ENCODE results near the gene CNOT1.

DNA sequence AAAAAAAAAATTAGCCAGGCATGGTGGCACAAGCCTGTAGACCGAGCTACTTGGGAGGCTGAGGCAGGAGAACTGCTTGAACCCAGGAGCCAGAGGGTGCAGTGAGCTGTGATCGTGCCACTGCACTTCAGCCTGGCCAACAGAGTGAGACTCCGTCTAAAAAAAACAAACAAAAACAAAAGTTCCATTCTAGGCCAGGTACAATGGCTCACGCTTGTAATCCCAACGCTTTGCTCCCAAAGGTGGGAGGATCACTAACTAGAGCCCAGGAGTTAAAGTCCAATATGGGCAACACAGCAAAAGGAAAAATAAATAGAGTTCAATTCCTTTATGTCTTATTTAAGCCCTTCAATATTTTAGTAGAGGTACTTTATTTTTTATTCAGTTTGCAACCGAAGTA lies 47.5 kb downstream of the CNOT1 start:
- no peak for TF ChIP-seq EZH2 (IDR thresholded peaks at IDR 0.05; ENCODE audit: low read length)
- TF ChIP-seq, protein P1, sequence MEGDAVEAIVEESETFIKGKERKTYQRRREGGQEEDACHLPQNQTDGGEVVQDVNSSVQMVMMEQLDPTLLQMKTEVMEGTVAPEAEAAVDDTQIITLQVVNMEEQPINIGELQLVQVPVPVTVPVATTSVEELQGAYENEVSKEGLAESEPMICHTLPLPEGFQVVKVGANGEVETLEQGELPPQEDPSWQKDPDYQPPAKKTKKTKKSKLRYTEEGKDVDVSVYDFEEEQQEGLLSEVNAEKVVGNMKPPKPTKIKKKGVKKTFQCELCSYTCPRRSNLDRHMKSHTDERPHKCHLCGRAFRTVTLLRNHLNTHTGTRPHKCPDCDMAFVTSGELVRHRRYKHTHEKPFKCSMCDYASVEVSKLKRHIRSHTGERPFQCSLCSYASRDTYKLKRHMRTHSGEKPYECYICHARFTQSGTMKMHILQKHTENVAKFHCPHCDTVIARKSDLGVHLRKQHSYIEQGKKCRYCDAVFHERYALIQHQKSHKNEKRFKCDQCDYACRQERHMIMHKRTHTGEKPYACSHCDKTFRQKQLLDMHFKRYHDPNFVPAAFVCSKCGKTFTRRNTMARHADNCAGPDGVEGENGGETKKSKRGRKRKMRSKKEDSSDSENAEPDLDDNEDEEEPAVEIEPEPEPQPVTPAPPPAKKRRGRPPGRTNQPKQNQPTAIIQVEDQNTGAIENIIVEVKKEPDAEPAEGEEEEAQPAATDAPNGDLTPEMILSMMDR (optimal IDR thresholded peaks at IDR 0.05 in 1 of 3, IDR thresholded peaks at IDR 0.05 in 1 of 3, conservative IDR thresholded peaks at IDR 0.05 in 1 of 3; ENCODE audit: extremely low read depth in 1 of 3, insufficient read depth in 2 of 3, low read length in 3 of 3) = no peak

Measured in keratinocyte (primary cell).